Neural cell (in vitro differentiated cells): ENCODE measurements around the gene SNCB. TPM values are rescaled to one million over a fixed set of nuclear protein-coding genes. Genes with fewer than 3 reads are reported as not detected.

Experiments
- H2AFZ ChIP-seq: fragments of 200-600, 300-800 bp; sonication (generic), shearing (Covaris generic); 2 replicates; pipeline ENCODE4 v1.6.0; 2014; ENCODE audit warnings: low read depth, mild to moderate bottlenecking, antibody characterized with exemption, low read length, moderate library complexity
- H3F3A ChIP-seq: fragments of 200-600 bp; shearing (Covaris generic); 2 replicates; pipeline ENCODE4 v1.6.1; 2016; ENCODE audit warnings: mild to moderate bottlenecking, moderate library complexity, mixed read lengths, antibody characterized with exemption, low read length; ENCODE audit not compliant: insufficient read depth, poor library complexity, severe bottlenecking
- H3K27ac ChIP-seq: fragments of 200-600, 300-800 bp; sonication (generic), shearing (Covaris generic); 2 replicates; pipeline ENCODE4 v1.5.1; 2014; ENCODE audit warnings: mild to moderate bottlenecking, low read length, moderate library complexity
- H3K27me3 ChIP-seq: fragments of 300-800, 200-600 bp; sonication (generic), shearing (Covaris generic); 2 replicates; pipeline ENCODE4 v1.6.0; 2014; ENCODE audit warnings: mild to moderate bottlenecking, low read depth, low read length, moderate library complexity; ENCODE audit not compliant: insufficient read depth
- H3K36me3 ChIP-seq: fragments of 300-800, 200-600 bp; sonication (generic), shearing (Covaris generic); 2 replicates; pipeline ENCODE4 v1.5.1; 2014; ENCODE audit warnings: mild to moderate bottlenecking, antibody characterized with exemption, low read length, moderate library complexity; ENCODE audit not compliant: insufficient read depth
- H3K4me2 ChIP-seq: fragments of 300-800, 200-600 bp; sonication (generic), shearing (Covaris generic); 2 replicates; pipeline ENCODE4 v1.6.0; 2014; ENCODE audit warnings: mild to moderate bottlenecking, low read length
- H3K4me3 ChIP-seq: fragments of 300-800, 200-600 bp; sonication (generic), shearing (Covaris generic); 2 replicates; pipeline ENCODE4 v1.5.1; 2014; ENCODE audit warnings: mild to moderate bottlenecking, low read length, moderate library complexity
- H3K79me2 ChIP-seq: fragments of 200-600 bp; shearing (Covaris generic); replicated peaks from 2 replicates; pipeline ENCODE4 v1.6.0; 2014; ENCODE audit warnings: mild to moderate bottlenecking, low read length, moderate library complexity; ENCODE audit not compliant: insufficient read depth
- H3K9ac ChIP-seq: fragments of 300-800, 200-600 bp; sonication (generic), shearing (Covaris generic); 2 replicates; pipeline ENCODE4 v1.6.1; 2016; ENCODE audit warnings: mild to moderate bottlenecking, low read length, mixed read lengths
- H3K9me2 ChIP-seq: fragments of 200-600 bp; shearing (Covaris generic); 2 replicates; pipeline ENCODE4 v1.6.1; 2016; ENCODE audit warnings: mild to moderate bottlenecking, low read length, mixed read lengths; ENCODE audit not compliant: insufficient read depth
- H3K9me3 ChIP-seq: fragments of 200-600, 300-800 bp; sonication (generic), shearing (Covaris generic); 2 replicates; pipeline ENCODE4 v1.6.1; 2016; ENCODE audit warnings: mild to moderate bottlenecking, mixed run types, low read length, moderate library complexity, mixed read lengths
- H4K20me1 ChIP-seq: fragments of 200-600 bp; shearing (Covaris generic); 2 replicates; pipeline ENCODE4 v1.6.1; 2016; ENCODE audit warnings: mild to moderate bottlenecking, mixed run types; ENCODE audit not compliant: insufficient read depth
- EP300 ChIP-seq: fragments of 450-650 bp; conservative IDR thresholded peaks from 2 replicates; pipeline ENCODE4 v1.6.1; 2014; ENCODE audit warnings: antibody characterized with exemption, mild to moderate bottlenecking, moderate library complexity; ENCODE audit not compliant: poor library complexity, severe bottlenecking
- EZH2 ChIP-seq: fragments of 200-600, 300-800 bp; shearing (Covaris generic), sonication (generic); IDR thresholded peaks from 2 replicates; pipeline ENCODE4 v1.6.1; 2014; ENCODE audit warnings: antibody characterized with exemption, low read length, borderline replicate concordance, mild to moderate bottlenecking; ENCODE audit not compliant: insufficient read depth, poor library complexity, severe bottlenecking
- MXI1 ChIP-seq: fragments of 450-650 bp; conservative IDR thresholded peaks from 2 replicates; pipeline ENCODE4 v1.6.1; 2014; ENCODE audit warnings: antibody characterized with exemption, mild to moderate bottlenecking; ENCODE audit not compliant: poor library complexity, severe bottlenecking
- POLR2AphosphoS5 ChIP-seq: IDR thresholded peaks from 2 replicates; pipeline ENCODE4 v1.6.1; 2012
- RAD21 ChIP-seq: fragments of 450-650 bp; conservative IDR thresholded peaks from 2 replicates; pipeline ENCODE4 v1.6.1; 2014; ENCODE audit warnings: antibody characterized with exemption, mild to moderate bottlenecking, moderate library complexity
- SMC3 ChIP-seq: fragments of 450-650 bp; conservative IDR thresholded peaks from 2 replicates; pipeline ENCODE4 v1.6.1; 2014; ENCODE audit warnings: antibody characterized with exemption, mild to moderate bottlenecking, moderate library complexity; ENCODE audit not compliant: poor library complexity
- TAF1 ChIP-seq: IDR thresholded peaks from 2 replicates; pipeline ENCODE4 v1.6.1; 2012; ENCODE audit warnings: low read depth
- polyA plus RNA-seq: library from polyadenylated mRNA; depleted of rRNA; stranded (reverse); fragments of >200 nt; gene quantifications from 2 replicates; pipeline ENCODE4 v1.2.3, GENCODE V29; 2014
- TF ChIP-seq, protein P1 (sequence below): IDR thresholded peaks from 2 replicates; pipeline ENCODE4 v1.6.1; 2012; ENCODE audit warnings: borderline replicate concordance
- TF ChIP-seq, protein P2 (sequence below): fragments of 450-650 bp; IDR thresholded peaks from 2 replicates; pipeline ENCODE4 v1.5.1; 2014; ENCODE audit warnings: antibody characterized with exemption, mild to moderate bottlenecking, moderate library complexity; ENCODE audit not compliant: poor library complexity, severe bottlenecking

Gene SNCB
- polyA plus RNA-seq, 1 donor from 2014 or later = 10.1 TPM

DNA sequence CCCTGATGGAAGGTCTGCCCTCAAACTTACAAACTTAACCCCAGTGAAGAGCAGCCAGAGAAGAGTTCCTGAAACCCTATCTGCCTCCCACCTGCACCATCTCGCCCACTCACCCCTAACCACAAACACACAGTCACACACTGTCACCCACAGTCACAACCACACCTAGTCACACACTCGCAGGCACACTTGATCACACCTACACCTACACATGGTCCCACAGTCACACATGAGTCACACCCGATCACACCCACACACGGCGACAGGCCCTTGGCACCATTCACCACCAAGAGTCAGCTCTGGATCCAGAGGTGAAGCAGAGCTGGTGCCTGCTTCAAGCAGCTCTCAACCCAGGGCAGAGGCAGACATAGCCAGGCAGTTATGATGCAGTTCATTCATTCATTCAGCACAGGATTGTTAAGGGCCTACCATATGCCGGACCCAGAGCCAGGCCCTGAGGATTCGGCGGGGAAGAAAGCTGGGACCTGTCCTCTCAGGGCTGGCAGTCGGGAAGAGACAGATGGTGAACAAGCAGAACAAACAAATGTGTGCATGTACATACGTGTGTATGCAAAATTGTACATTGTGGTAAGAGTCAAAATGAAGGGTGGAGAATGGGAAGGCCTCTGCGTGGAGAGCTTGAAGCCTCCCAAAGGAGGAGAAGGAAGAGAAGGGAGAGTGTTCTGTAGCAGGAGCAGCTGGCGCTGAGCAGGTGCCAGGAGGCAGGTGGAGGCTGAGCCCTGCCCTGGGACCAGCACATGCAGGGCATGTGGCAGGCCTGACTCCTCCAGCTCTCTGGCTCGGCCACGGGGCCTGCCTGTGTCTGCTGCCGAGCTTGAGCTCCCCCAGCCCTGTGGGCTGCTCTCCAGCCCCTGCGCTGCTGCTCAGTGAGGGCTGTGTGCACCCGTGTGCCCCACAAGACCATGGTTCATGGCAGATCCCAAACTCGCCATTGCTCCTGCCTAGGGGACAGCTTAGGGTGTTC lies 23.4 kb upstream of the SNCB start:
- H3K9me2 ChIP-seq = no peaks in the 10 kb centered on the region
- H2AFZ ChIP-seq = no peak overlapping the region
- no peak for TF ChIP-seq RAD21
- TF ChIP-seq SMC3 = no peak
- TF ChIP-seq MXI1 = no peak
- no peak for TF ChIP-seq POLR2AphosphoS5
- TF ChIP-seq, protein P1, sequence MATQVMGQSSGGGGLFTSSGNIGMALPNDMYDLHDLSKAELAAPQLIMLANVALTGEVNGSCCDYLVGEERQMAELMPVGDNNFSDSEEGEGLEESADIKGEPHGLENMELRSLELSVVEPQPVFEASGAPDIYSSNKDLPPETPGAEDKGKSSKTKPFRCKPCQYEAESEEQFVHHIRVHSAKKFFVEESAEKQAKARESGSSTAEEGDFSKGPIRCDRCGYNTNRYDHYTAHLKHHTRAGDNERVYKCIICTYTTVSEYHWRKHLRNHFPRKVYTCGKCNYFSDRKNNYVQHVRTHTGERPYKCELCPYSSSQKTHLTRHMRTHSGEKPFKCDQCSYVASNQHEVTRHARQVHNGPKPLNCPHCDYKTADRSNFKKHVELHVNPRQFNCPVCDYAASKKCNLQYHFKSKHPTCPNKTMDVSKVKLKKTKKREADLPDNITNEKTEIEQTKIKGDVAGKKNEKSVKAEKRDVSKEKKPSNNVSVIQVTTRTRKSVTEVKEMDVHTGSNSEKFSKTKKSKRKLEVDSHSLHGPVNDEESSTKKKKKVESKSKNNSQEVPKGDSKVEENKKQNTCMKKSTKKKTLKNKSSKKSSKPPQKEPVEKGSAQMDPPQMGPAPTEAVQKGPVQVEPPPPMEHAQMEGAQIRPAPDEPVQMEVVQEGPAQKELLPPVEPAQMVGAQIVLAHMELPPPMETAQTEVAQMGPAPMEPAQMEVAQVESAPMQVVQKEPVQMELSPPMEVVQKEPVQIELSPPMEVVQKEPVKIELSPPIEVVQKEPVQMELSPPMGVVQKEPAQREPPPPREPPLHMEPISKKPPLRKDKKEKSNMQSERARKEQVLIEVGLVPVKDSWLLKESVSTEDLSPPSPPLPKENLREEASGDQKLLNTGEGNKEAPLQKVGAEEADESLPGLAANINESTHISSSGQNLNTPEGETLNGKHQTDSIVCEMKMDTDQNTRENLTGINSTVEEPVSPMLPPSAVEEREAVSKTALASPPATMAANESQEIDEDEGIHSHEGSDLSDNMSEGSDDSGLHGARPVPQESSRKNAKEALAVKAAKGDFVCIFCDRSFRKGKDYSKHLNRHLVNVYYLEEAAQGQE = no peak
- no peak for TF ChIP-seq TAF1
- TF ChIP-seq, protein P2, sequence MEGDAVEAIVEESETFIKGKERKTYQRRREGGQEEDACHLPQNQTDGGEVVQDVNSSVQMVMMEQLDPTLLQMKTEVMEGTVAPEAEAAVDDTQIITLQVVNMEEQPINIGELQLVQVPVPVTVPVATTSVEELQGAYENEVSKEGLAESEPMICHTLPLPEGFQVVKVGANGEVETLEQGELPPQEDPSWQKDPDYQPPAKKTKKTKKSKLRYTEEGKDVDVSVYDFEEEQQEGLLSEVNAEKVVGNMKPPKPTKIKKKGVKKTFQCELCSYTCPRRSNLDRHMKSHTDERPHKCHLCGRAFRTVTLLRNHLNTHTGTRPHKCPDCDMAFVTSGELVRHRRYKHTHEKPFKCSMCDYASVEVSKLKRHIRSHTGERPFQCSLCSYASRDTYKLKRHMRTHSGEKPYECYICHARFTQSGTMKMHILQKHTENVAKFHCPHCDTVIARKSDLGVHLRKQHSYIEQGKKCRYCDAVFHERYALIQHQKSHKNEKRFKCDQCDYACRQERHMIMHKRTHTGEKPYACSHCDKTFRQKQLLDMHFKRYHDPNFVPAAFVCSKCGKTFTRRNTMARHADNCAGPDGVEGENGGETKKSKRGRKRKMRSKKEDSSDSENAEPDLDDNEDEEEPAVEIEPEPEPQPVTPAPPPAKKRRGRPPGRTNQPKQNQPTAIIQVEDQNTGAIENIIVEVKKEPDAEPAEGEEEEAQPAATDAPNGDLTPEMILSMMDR = no peak
- TF ChIP-seq EP300 = no peak
- TF ChIP-seq EZH2 = no peak
- H3K27ac ChIP-seq = no peak overlapping the region
- H3K27me3 ChIP-seq = no peaks in the 10 kb centered on the region
- no peaks in the 10 kb centered on the region for H3K9me3 ChIP-seq
- H3F3A ChIP-seq = no peaks in the 10 kb centered on the region
- H3K9ac ChIP-seq = no peak overlapping the region
- H3K36me3 ChIP-seq = no peaks in the 10 kb centered on the region
- H3K4me3 ChIP-seq = no peak overlapping the region
- H3K79me2 ChIP-seq = peaks cover 2% of the 10 kb centered on the region
- no peaks in the 10 kb centered on the region for H4K20me1 ChIP-seq
- H3K4me2 ChIP-seq = no peak overlapping the region

DNA sequence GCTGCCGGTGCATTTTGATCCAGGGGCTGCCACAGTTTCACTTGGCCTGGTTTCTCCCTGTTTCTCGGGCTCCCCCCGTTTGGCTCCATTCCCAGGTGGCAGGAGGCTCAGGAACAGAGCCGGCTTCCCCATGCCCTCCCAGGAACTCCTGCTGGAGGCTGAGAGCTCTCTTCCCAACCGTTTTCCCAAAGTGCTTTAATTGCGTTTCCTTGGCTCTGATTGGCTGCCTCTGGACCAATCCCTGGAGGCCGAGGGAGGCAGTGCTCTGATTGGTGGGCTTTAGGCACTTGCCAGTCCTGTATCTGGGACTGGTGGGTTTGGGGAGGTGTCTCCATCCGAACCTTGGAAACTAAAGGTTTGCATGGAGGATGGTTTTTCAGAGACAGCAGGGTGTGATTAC lies 21.8 kb upstream of the SNCB start:
- H3K27me3 ChIP-seq = no peaks in the 10 kb centered on the region
- H3K9me2 ChIP-seq = no peaks in the 10 kb centered on the region
- H3K79me2 ChIP-seq = peaks cover 9% of the 10 kb centered on the region
- H3K36me3 ChIP-seq = no peaks in the 10 kb centered on the region
- TF ChIP-seq SMC3 (no peak), EZH2 (no peak), MXI1 (no peak), EP300 (no peak), TAF1 (no peak), POLR2AphosphoS5 (no peak), RAD21 (no peak)
- TF ChIP-seq, protein P2 = no peak
- TF ChIP-seq, protein P1 = no peak
- H3F3A ChIP-seq = no peaks in the 10 kb centered on the region
- no peaks in the 10 kb centered on the region for H3K9me3 ChIP-seq
- no peaks in the 10 kb centered on the region for H4K20me1 ChIP-seq
- no peak overlapping the region for H2AFZ ChIP-seq
- no peak overlapping the region for H3K27ac ChIP-seq
- no peak overlapping the region for H3K9ac ChIP-seq
- H3K4me2 ChIP-seq = no peak overlapping the region
- H3K4me3 ChIP-seq = no peak overlapping the region
